Esophagus muscularis mucosa (tissue), 3 donors: Measurements from ENCODE around the gene PAK5.

ENCODE experiments used
- POLR2A ChIP-seq: fragments of 450-650 bp; IDR thresholded peaks from one replicate; pipeline ENCODE4 v1.6.1; 2017; ENCODE audit warnings: antibody characterized with exemption, moderate library complexity, mild to moderate bottlenecking, low read depth
- POLR2AphosphoS5 ChIP-seq, 2 donors: sonication (generic); formaldehyde crosslinking; IDR thresholded peaks; one replicate each; pipeline ENCODE4 v1.6.1; 2017; ENCODE audit warnings: antibody characterized with exemption in 2 of 2
- TF ChIP-seq, protein P1 (sequence below), 3 experiments: fragments of 200-600 bp in 2 of 3; fragments of 450-650 bp in 1 of 3; sonication (generic) in 2 of 3; IDR thresholded peaks; one replicate each; pipeline ENCODE4 v1.5.1; 2017 to 2019; ENCODE audit warnings: antibody characterized with exemption in 3 of 3, mild to moderate bottlenecking in 2 of 3, moderate library complexity in 1 of 3

DNA sequence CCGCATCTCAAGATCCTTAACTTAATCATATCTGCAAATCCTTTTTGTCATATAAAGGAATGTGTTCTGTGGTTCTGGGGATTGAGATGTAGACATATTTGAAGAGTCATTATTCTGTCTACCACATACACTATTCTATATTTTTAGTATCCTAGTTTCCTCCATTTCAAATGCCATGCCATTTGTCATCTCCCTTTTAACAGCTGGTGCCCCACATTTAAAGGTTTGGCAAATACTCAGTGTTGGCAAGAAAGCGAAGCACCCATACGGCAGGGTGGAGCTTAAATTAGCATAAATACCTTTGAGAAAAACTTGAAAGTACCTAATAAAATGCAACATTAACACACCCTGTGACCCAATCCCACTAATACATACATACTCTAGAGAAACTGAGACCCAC is 31.7 kb downstream of the PAK5 start:
- TF ChIP-seq, protein P1, sequence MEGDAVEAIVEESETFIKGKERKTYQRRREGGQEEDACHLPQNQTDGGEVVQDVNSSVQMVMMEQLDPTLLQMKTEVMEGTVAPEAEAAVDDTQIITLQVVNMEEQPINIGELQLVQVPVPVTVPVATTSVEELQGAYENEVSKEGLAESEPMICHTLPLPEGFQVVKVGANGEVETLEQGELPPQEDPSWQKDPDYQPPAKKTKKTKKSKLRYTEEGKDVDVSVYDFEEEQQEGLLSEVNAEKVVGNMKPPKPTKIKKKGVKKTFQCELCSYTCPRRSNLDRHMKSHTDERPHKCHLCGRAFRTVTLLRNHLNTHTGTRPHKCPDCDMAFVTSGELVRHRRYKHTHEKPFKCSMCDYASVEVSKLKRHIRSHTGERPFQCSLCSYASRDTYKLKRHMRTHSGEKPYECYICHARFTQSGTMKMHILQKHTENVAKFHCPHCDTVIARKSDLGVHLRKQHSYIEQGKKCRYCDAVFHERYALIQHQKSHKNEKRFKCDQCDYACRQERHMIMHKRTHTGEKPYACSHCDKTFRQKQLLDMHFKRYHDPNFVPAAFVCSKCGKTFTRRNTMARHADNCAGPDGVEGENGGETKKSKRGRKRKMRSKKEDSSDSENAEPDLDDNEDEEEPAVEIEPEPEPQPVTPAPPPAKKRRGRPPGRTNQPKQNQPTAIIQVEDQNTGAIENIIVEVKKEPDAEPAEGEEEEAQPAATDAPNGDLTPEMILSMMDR (IDR thresholded peaks at IDR 0.05), result no peak
- TF ChIP-seq POLR2A (no peak), POLR2AphosphoS5 (IDR thresholded peaks at IDR 0.05) (no peak)
